Measurements from ENCODE around the gene STON2.

- TF ChIP-seq CTCF (IDR thresholded peaks at IDR 0.05) = no peak
- no peak for TF ChIP-seq POLR2A (IDR thresholded peaks at IDR 0.05)
Observed at GRCh38 chr14:81310606-81311005, 89.5 kb downstream of the STON2 start.
